GM08714 (cell line): ENCODE measurements around the gene NT5C2.

Experiments used
- H3K4me3 ChIP-seq: fragments of 200-500 bp; sonication (Bioruptor generic); 2 replicates; pipeline ENCODE4 v1.5.1; 2014; ENCODE audit warnings: mild to moderate bottlenecking, low read length, inconsistent platforms
- ZNF274 ChIP-seq: IDR thresholded peaks from 2 replicates; pipeline ENCODE4 v1.6.1; 2012; ENCODE audit warnings: mild to moderate bottlenecking, low read depth, low read length

NT5C2 gene

GRCh38 chr10:103040418-103040817, 152.7 kb downstream of the NT5C2 start:
- H3K4me3 ChIP-seq = no peak overlapping the region
- no peak for TF ChIP-seq ZNF274

DNA sequence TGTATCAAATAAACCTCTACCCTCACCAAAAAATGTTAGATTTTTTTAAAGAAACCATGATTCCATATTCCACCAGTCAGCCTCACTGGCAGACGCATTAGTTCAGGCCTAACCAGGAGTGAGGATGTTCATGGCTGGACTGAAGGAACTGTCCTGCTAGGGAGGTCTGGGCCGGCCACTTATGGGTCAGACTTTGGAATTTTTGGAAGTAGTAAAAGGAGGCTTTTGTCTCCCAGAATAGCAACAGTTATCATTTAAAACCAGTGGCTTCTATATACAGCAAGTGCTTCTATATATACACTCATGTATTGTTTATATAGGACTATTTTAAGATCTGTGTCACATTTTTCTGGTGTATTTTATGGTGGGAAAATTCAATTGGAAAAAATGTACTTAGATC, 154.5 kb downstream of the NT5C2 start:
- H3K4me3 ChIP-seq = no peak overlapping the region
- no peak for TF ChIP-seq ZNF274
